ENCODE measurements around the gene ZNF598.
"Not testable (repeated sequence)": the region's sequence is repeated elsewhere in the genome, so short reads cannot be mapped to it uniquely, and the experiment has no call there.

Gene ZNF598

DNA sequence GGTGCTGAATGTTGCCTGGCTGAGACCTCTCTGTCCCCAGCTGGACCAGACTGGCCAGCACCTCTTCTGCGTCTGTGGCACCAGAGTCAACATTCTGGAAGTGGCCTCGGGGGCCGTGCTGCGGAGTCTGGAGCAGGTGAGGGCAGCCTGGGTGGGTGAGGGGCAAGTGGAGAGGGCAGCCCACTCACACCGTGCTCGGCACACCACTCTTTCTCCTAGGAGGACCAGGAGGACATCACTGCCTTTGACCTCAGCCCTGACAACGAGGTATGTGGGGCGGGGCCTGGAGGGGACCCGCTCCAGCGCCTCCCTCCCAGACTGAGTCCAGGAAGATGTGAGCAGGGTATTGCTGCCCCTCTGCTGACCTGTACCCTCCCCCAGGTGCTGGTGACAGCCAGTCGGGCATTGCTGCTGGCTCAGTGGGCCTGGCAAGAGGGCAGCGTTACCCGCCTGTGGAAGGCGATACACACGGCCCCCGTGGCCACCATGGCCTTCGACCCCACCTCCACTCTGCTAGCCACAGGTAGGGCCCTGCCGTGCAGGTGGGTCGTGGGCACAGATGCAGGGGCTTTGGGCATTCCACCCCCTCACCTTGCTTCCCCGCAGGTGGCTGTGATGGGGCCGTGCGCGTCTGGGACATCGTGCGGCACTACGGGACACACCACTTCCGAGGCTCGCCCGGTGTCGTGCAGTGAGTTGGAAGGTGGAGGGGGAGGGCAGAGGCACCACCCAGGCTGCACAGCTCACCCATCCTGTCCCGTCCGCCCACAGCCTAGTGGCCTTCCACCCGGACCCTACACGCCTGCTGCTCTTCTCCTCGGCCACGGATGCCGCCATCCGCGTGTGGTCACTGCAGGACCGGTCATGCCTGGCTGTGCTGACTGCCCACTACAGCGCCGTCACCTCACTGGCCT is 35.2 kb downstream of the ZNF598 start:
- no peak for DNase-seq

DNA sequence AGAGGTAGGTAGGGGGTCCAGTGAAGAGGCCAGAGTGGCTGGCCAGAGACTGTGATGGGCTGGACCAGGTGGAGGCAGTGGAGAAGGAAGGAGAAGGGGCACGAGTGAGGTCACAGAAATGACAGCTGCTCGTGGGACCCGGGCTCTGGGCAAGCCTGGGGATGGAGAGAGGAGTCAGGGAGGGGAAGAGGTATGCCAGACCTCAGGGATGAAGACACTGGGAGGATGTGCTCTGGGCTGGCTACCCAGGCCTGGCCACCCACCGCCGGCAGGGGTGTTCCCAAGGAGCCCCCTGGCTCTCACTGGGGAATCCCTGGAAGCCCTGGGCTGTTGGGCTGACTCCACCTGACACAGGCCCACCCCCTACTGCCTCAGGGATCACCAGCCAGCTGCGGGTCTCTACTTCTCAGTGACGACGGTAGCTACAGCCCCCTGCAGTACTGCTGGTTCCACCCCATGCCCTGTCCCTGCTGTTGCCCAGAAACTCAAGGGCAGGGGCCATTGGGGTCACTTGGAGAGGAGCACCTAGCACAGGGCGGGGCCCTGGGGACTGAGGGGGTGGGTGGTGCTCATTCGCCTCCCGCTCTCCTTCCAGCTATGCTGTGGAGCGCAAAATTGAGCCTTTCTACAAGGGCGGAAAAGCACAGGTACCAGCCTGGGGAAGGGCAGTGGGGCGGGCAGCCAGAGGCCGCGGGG is 36.0 kb downstream of the ZNF598 start:
- DNase-seq, result no peak

DNA sequence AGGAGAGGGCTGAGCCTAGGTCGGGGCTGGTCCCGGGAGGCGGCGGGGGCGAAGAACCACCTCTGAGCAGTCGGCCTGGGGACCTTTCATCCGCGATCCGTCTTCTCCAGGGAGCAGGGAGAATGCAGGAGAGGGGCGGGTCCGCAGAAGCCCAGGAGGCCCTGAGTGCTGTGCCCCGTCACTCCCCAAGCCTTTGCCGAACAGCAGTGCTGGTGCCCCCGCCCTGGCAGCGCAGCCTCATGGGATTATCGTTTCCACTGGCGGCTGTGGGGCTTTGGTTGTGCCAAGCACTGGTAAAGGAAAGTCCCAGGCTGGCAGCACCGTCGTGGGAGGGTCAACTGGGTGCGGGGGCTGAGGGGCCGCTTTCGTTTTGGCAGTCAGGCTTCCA is 37.1 kb downstream of the ZNF598 start:
- peak; percentile 34 for DNase-seq

DNA sequence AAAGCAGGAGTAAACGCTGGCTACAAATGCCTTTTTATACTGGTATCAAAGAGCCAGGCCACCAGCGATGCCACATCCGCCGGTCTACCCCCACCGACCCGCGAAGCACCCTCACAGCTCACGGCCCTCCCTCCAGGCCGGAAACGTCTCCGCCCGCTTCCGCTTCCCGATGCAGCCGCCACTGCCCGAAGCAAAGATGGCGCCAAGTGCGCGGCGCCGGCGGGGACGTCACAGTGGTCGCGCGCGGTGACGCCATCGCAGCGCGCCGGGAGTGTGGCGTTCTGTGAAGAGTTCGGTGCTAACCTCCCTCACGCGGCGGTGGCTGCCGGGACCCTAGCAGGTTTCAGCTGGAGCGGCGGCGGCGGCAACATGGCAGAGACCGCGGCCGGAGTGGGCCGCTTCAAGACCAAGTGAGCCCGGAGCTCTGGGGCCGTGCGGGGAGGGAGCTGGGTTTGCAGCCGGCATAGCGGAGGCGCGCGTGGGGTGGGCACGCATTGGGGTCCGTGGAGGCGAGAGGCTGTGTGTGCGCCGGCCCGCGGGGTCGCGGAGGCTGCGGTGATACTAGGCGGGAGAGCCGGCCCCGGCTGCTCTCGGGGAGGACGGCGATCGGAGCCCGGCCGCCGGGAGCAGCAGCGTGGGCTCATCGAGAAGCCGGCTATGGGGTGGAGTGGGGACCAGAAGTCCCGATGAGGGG is 37.7 kb downstream of the ZNF598 start, which contains the start of gene TBL3:
Gene TBL3, plus strand, starts transcription at position 258 of the 694 bp plus-strand sequence. Its CDS starts 112 bp downstream, at position 370.
- DNase-seq, result peak; percentile 95

DNA sequence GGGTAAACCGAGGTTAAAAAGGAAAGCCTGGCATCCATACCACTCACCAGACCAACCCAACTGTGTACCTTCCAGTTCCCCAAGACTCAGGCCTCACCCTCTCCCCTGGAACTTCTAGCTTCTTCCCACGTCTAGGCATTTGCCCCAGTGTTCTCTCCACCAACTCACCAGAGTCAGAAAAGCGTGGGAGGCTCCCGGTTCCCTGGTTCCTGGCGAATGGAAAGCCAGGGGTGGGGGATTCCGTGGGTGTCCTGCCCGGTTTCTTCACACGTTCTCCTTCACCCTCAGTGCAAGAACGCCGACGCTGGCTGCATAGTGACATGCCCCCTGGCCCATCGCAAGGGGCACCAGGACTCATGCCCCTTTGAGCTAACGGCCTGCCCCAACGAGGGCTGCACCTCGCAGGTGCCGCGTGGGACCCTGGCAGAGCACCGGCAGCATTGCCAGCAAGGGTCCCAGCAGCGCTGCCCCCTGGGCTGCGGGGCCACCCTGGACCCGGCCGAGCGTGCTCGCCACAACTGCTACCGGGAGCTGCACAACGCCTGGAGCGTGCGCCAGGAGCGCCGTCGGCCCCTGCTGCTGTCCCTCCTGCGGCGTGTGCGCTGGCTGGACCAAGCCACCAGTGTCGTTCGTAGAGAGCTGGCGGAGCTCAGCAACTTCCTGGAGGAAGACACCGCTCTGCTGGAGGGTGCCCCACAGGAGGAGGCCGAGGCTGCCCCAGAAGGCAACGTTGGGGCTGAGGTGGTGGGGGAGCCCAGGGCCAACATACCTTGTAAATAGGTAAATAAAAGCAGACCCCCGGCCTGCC is 41.3 kb downstream of the ZNF598 start:
- DNase-seq, result no peak

DNA sequence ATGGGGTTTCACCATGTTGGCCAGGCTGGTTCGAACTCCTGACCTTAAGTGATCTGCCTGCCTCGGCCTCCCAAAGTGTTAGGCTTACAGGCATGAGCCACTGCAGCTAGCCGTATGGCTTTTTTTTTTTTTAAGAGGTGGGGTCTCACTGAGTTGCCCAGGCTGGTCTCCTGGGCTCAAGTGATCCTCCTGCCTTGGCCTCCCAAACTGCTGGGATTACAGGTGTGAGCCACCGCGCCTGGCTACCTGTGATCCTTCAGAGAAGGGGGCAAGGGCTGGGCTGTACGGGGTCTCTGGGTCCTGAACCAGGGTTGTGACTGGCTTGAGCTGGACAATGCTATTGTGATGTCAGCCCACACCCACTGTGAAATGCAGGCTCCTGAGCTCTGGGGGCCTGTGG is 43.2 kb downstream of the ZNF598 start, which contains the start of gene RNF151:
Gene RNF151, plus strand, starts transcription at position 397 of the 400 bp plus-strand sequence. CDS start 26 bp downstream, outside the sequence.
- DNase-seq, result no peak

DNA sequence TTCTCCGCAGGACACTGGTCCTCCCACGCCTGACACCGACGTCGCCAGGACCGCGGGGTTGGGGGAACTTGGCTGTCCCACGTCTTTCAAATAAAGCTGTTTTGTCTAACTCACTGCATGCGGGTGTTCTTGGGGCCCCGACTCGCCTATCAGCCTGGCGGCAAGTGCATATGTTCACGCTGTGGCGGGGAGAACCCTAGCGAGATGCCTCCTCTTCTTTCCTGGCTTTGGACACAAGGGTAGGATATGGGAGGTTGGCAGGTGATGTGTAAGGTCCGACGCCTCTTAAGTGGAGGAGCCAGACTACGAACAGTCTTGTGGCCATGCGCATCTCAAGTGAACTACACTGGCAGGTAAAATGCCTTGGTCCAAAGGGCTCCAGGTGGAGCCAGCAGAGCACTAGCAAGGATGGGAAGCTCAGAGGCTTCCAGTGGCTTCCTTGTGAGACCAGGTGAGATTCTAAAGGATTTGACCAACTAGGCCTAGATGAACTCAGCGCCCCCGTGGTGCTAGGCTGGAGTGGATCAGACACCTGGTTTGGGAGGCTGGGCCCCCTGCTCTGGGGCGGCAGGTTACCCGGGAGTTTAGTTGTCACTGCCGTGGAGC is 44.1 kb downstream of the ZNF598 start:
- DNase-seq, result no peak

DNA sequence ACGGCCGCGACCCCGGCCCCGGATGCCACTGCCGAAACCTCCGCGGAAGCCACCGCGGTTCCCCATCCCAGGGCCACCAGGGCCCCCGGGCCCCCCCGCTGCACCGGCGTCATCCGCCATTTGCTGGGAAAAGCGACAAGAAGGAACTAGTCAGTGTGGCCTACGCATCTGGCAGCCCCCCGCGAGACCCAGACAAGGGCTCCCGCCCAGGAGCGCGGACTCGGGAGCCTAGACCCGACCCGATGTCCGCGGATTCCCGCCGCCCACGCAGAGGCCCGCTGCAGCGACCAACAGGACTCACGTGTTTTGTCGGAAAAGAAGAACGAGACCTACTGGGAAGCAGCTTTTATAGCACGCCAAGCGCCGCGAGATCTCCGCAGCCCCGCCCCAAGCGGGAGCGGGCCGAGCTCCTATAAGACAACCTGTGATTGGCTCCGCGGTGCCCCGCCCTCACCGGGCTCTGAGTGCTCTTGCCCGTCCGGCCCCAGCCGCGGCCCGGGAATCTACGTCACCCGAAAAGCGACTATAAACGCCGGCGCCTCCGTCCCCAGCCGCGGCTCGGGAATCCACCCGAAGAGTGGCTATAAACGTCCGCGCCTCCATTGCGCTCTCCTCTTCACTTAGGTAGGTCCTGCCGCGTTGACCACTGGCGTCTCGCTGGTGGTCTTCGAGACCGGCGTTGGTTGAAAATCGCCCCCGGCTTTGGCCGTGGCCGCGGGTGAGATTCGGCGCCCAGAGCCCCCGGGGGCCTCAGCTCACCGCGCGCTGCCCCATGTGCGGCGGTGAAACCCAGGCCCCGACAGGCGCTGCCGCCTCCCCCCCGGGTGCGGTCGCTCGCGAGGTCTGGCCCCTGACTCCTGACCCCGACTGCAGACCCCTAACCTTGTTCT is 44.9 kb downstream of the ZNF598 start, which contains the start of gene RPS2:
Gene RPS2, minus strand, starts transcription at position 321 of the 890 bp plus-strand sequence. Its CDS starts 201 bp downstream, at position 120.
- peak; percentile 100 for DNase-seq

DNA sequence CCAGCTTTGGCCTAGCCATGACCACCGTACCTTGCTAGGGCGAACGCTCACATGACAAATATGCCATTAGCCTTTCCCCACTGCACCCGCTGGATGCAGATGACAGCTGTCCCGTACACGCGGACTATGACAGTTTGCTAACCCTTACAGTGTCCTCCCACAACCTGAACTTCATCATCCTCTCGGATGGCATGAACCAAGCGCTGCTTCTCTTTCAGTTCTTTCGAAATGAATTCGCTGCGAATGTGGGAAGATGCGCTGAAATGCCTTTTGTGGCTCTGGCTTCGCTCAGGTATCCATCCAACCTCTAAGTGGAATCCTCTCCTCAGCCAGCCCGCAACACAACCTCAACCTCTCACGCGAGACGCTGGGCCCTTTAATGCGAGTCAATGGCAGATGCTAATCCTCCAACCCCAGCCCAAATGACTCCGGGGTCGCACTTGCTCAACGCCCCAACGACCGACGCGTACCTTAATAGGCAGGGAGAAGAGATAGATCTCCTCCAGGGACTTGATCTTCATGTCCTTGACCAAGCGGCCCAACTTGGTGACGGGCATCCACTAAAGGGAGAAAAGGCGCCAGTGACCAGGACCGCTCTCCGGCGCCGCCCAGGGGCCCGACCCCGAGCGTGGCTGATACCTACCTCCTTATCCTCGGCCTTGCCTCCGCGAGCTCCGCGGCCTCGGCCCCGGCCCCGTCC is 45.7 kb downstream of the ZNF598 start:
- peak; percentile 48 for DNase-seq

DNA sequence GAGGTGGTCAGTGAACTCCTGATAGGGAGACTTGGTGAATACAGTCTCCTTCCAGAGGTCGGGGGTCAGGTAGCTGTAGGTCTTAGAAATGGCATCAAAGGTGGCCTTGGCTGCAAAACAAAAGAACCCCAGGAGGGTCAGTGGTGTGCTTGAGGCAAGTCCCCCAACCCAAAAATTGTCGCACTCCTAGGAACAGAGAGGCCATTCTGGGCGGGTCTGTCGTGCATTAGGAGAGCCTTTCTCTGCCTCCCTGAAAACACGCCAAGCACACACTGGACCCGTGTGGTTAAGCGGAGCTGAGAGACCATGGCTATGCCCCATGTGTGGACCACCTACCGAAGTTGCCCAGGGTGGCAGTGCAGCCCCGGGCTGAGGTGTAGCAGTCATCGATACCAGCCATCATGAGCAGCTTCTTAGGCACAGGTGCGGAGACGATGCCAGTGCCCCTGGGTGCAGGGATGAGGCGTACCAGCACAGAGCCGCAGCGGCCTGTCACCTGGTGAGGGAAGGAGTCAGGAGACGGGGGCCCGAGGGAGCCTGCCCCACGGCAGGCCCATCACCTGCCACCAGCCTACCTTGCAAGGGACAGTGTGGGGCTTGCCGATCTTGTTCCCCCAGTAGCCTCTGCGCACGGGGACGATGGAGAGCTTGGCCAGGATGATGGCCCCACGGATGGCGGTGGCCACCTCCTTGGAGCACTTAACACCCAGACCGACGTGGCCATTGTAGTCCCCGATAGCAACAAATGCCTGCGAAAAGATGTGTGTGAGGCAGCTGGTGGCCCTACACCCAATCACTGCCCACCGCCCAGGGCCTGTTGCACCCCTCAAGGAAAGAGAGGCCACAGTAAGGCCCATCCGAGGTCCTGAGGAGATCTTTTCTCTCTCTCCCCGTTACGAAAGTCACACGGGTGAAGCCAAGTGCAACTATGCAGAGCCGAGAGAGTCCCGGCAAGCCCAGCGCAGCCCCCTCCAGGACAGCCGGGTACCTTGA is 47.2 kb downstream of the ZNF598 start:
- not testable (repeated sequence) for DNase-seq

DNA sequence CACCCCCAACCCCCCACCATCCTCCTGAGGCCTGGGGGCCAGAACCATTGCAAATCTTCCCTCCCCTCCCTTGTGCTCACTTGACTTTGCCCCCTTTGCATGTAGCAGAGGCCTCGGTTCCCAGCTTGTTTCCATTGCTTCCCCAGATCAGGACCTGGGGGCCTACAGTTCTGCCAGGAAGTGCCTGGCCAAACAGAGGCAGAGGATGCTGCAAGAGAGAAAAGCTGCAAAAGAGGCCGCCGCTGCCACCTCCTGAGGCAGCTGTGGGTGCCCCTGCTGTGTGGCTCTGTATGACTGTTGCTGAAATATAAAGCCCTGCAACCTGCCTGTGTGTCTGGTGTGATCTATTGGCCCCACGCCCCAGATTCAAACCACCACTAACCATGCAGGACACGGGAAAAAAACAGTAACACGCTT is 48.0 kb downstream of the ZNF598 start:
- DNase-seq, result peak; percentile 28

DNA sequence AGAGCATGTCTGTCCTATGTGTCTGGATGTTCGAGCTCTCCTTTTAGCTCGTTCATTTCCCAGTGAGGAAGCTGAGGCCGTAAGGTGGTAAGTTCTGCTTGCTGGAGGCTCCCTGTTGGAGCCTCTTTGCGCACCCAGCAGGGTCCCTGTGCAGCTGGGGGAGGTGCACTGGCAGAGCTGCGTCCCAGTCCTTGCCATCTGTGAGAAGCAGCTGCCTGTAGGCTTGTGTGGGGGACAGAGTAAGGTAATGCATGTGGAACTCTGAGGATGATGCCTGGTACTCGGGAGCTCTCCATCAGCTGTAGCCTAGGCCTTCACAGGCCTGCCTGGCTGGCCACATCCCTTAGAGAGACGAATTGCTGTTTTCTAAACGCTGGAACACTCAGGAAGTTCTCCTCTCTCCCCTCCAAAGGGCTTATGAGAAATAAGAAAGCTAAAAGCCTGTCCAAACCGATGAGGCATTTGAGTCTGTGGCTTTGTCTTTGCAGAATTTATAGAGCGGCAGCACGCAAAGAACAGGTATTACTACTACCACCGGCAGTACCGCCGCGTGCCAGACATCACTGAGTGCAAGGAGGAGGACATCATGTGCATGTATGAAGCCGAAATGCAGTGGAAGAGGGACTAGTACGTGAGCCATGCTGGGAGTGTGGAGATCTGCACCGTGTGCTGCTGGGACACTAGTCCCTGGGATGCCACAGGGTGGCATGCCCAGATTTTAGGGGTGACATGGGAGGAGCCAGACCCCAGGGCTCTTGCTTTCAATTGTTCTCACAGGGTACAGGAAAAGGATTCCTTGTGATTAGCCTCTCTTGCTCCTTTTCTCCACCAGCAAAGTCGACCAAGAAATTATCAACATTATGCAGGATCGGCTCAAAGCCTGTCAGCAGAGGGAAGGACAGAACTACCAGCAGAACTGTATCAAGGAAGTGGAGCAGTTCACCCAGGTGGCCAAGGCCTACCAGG is 48.7 kb downstream of the ZNF598 start:
- peak; percentile 59 for DNase-seq

DNA sequence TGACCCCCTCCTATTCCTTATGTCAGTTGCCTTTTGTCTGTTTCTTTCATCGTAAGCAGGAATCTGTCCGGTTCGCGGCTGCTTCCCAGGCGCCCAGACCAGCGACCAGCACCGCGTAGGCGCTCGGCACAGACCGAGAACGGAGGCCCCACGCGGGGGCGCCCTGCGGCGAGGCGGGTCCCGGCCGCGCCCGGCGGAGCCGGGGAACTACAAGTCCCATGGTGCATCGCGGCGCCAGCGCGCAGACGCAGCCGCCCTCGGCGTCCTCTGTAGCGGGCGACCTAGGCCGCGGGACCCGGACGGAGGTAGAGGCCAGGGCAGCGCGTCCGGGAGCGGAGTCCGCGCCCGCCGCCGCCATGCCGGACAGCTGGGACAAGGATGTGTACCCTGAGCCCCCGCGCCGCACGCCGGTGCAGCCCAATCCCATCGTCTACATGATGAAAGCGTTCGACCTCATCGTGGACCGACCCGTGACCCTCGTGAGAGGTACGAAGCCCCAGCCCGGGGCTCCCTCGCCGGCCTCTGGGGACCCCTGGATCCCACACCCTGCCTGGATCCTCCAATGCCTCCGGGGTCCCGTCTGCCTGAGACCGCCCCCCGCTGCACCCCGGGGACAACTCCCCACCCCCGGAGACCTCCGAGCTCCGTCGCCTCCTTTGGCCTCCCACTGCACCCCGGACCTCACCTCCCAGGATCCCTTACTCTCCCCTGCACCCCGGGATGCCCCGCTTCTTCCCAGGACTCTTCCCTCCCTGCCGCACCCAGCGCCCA is 50.2 kb downstream of the ZNF598 start, which contains the start of gene NDUFB10:
Gene NDUFB10, plus strand, starts transcription at position 270 of the 771 bp plus-strand sequence. Its CDS starts 87 bp downstream, at position 357.
- peak; percentile 93 for DNase-seq

DNA sequence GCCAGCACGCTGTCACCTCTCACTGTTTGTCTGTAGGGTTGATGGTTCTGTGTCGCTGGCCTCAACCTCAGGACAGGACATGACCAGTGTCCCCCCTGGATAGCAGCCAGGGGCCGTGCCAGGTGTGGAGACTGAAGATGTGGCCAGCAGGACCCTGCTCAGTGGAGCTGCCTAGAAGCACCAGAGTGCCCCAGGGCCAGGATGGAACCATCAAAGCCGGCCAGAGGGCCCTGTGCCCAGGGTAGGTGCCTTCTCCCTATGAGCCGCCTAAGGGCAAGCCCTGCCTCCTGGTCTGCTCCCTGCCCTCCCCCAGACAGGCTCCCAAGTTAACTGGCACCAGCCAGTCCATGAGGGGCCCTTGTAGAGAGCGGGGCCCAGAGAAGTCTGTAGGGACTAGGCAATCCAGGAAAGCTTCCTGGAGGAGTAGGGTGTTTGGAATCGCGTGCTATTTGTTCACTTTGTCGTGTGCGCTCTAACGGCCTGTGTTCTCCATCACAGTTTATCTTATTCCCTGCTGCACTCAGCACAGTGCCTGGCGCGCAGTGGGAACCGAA is 50.8 kb downstream of the ZNF598 start:
- no peak for DNase-seq

DNA sequence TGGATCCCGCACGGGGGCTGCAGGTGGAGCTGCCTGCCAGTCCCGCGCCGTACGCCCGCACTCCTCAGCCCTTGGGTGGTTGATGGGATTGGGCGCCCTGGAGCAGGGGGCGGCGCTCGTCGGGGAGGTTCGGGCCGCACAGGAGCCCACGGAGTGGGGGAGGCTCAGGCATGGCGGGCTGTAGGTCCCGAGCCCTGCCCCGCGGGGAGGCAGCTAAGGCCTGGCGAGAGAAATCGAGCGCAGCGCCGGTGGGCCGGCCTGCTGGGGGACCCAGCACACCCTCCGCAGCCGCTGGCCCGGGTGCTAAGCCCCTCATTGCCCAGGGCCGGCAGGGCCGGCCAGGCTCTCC is 51.5 kb downstream of the ZNF598 start:
- not testable (repeated sequence) for DNase-seq

All from activated naive CD4-positive, alpha-beta T cell treated with anti-CD3 and anti-CD28 coated beads, Interleukin-2, amount 50 U/mL, for 16 hours (primary cell).